ENCODE data around the gene RALGAPA2. TPM values are rescaled to one million over a fixed set of nuclear protein-coding genes. Genes with fewer than 3 reads are reported as not detected.

RALGAPA2 gene
- polyA plus RNA-seq, 1 of the 3 experiments (the other 2 are of a cell fraction) = 1.0 TPM

DNA sequence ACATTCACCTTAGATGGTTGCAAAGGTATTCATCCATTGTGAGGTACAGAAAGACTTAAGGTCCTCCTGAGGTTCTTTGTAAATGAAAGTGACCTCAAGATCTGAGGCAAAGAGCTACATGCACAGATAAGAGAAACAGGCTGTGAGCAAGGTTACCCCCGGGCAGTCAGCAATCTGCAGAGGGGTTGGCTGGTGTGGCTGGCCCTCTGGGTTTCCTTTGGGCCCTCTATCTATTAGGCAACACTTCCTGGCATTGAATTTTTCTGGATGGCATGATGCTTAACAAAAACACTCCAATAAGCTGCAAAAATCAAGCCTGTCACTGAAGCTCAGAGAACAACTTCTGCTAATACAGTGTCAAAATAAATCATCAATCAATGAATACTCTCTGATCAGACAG is 48.9 kb upstream of the RALGAPA2 start:
- Histone ChIP-seq H3K9me2 (no peaks in the 10 kb centered on the region), H3K4me1 (ENCODE audit: control insufficient read depth in 1 of 2, insufficient read depth in 2 of 2, low read depth in 1 of 2, low read length in 1 of 2) (no peaks in the 10 kb centered on the region), H3K9me3 (no peaks in the 10 kb centered on the region), H3K79me2 (ENCODE audit: insufficient read depth) (no peaks in the 10 kb centered on the region), H3K4me3 (ENCODE audit: low read depth in 2 of 2, low read length in 1 of 2) (no peak overlapping the region), H3K36me3 (replicated peaks in 1 of 2; ENCODE audit: control insufficient read depth in 1 of 2, insufficient read depth in 2 of 2, low read length in 1 of 2) (no peaks in the 10 kb centered on the region), H2AFZ (ENCODE audit: low read depth) (no peak overlapping the region), H3K4me2 (no peak overlapping the region), H4K20me1 (ENCODE audit: insufficient read depth) (no peaks in the 10 kb centered on the region), H3F3A (replicated peaks; ENCODE audit: insufficient read depth) (no peaks in the 10 kb centered on the region), H3K27ac (ENCODE audit: low read depth in 2 of 2, low read length in 1 of 2) (no peak overlapping the region), H3K27me3 (ENCODE audit: insufficient read depth) (no peaks in the 10 kb centered on the region; the same call in 1 of the 2 replicates), H3K9ac (no peak overlapping the region)
- 0% methylated on average over 1 of the region's 1 CpG for WGBS (ENCODE audit: low lambda C conversion rate)
- CTCF ChIA-PET = interaction anchor here (1.5 kb wide), 1 partner anchor 64 kb away, joined by 4 read pairs; no protein-coding TSS in a partner anchor
- DNase-seq = no peak
- TF ChIP-seq TEAD4 (IDR thresholded peaks at IDR 0.05; ENCODE audit: borderline replicate concordance, insufficient read depth) (no peak), FOXM1 (IDR thresholded peaks at IDR 0.05; ENCODE audit: low read depth) (no peak), FOXJ3 (CRISPR knock-in tag; IDR thresholded peaks at IDR 0.05) (no peak), YY1 (IDR thresholded peaks at IDR 0.05; ENCODE audit: low read depth) (no peak), NRF1 (IDR thresholded peaks at IDR 0.05; ENCODE audit: low read depth, low read length) (no peak), RAD21 (IDR thresholded peaks at IDR 0.05; ENCODE audit: low read length) (no peak), NFIC (IDR thresholded peaks at IDR 0.05; ENCODE audit: borderline replicate concordance) (no peak), CHD2 (IDR thresholded peaks at IDR 0.05; ENCODE audit: low read length, partially characterized antibody) (no peak), GATA2 (CRISPR knock-in tag; IDR thresholded peaks at IDR 0.05) (no peak), RCOR1 (IDR thresholded peaks at IDR 0.05; ENCODE audit: low read length) (no peak), GABPA (IDR thresholded peaks at IDR 0.05; ENCODE audit: low read depth) (no peak)
- TF ChIP-seq, protein P1, sequence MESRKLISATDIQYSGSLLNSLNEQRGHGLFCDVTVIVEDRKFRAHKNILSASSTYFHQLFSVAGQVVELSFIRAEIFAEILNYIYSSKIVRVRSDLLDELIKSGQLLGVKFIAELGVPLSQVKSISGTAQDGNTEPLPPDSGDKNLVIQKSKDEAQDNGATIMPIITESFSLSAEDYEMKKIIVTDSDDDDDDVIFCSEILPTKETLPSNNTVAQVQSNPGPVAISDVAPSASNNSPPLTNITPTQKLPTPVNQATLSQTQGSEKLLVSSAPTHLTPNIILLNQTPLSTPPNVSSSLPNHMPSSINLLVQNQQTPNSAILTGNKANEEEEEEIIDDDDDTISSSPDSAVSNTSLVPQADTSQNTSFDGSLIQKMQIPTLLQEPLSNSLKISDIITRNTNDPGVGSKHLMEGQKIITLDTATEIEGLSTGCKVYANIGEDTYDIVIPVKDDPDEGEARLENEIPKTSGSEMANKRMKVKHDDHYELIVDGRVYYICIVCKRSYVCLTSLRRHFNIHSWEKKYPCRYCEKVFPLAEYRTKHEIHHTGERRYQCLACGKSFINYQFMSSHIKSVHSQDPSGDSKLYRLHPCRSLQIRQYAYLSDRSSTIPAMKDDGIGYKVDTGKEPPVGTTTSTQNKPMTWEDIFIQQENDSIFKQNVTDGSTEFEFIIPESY (IDR thresholded peaks at IDR 0.05; ENCODE audit: borderline replicate concordance, low read depth) = no peak
- POLR2A ChIA-PET = no interaction called here

DNA sequence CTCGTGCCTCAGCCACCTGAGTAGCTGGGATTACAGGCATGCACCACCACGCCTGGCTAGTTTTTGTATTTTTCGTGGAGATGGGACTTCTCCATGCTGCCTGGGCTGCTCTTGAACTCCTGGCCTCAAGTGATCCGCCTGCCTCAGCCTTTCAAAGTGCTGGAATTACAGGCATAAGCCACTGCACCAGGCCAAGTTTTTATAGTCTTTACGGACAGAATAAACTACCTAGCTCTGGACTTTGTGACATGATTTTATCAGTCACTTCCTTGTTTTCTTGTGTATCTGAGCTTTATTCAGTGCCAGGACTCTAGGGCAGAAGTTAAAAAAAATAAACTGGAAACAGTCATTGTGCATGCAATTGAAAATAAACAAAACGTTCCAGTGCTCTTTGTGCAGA is 46.7 kb upstream of the RALGAPA2 start:
- Histone ChIP-seq H3K79me2 (ENCODE audit: insufficient read depth) (no peaks in the 10 kb centered on the region), H3K9me2 (no peaks in the 10 kb centered on the region), H3K36me3 (replicated peaks in 1 of 2; ENCODE audit: control insufficient read depth in 1 of 2, insufficient read depth in 2 of 2, low read length in 1 of 2) (no peaks in the 10 kb centered on the region), H3K4me3 (ENCODE audit: low read depth in 2 of 2, low read length in 1 of 2) (no peak overlapping the region), H3K9ac (no peak overlapping the region), H3F3A (replicated peaks; ENCODE audit: insufficient read depth) (no peaks in the 10 kb centered on the region), H3K9me3 (no peaks in the 10 kb centered on the region), H4K20me1 (ENCODE audit: insufficient read depth) (no peaks in the 10 kb centered on the region), H2AFZ (ENCODE audit: low read depth) (no peak overlapping the region), H3K27me3 (ENCODE audit: insufficient read depth) (peaks cover 6% of the 10 kb centered on the region; the same call in 1 of the 2 replicates), H3K27ac (ENCODE audit: low read depth in 2 of 2, low read length in 1 of 2) (no peak overlapping the region), H3K4me2 (no peak overlapping the region), H3K4me1 (ENCODE audit: control insufficient read depth in 1 of 2, insufficient read depth in 2 of 2, low read depth in 1 of 2, low read length in 1 of 2) (no peaks in the 10 kb centered on the region)
- no peak for DNase-seq
- TF ChIP-seq TEAD4 (IDR thresholded peaks at IDR 0.05; ENCODE audit: borderline replicate concordance, insufficient read depth) = no peak
- TF ChIP-seq, protein P2, sequence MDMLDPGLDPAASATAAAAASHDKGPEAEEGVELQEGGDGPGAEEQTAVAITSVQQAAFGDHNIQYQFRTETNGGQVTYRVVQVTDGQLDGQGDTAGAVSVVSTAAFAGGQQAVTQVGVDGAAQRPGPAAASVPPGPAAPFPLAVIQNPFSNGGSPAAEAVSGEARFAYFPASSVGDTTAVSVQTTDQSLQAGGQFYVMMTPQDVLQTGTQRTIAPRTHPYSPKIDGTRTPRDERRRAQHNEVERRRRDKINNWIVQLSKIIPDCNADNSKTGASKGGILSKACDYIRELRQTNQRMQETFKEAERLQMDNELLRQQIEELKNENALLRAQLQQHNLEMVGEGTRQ (IDR thresholded peaks at IDR 0.05; ENCODE audit: borderline replicate concordance, low read depth, low read length) = no peak
- TF ChIP-seq RCOR1 (IDR thresholded peaks at IDR 0.05; ENCODE audit: low read length) = no peak
- TF ChIP-seq GATA2 (CRISPR knock-in tag; IDR thresholded peaks at IDR 0.05) = no peak
- no peak for TF ChIP-seq GABPA (IDR thresholded peaks at IDR 0.05; ENCODE audit: low read depth)
- TF ChIP-seq, protein P3, sequence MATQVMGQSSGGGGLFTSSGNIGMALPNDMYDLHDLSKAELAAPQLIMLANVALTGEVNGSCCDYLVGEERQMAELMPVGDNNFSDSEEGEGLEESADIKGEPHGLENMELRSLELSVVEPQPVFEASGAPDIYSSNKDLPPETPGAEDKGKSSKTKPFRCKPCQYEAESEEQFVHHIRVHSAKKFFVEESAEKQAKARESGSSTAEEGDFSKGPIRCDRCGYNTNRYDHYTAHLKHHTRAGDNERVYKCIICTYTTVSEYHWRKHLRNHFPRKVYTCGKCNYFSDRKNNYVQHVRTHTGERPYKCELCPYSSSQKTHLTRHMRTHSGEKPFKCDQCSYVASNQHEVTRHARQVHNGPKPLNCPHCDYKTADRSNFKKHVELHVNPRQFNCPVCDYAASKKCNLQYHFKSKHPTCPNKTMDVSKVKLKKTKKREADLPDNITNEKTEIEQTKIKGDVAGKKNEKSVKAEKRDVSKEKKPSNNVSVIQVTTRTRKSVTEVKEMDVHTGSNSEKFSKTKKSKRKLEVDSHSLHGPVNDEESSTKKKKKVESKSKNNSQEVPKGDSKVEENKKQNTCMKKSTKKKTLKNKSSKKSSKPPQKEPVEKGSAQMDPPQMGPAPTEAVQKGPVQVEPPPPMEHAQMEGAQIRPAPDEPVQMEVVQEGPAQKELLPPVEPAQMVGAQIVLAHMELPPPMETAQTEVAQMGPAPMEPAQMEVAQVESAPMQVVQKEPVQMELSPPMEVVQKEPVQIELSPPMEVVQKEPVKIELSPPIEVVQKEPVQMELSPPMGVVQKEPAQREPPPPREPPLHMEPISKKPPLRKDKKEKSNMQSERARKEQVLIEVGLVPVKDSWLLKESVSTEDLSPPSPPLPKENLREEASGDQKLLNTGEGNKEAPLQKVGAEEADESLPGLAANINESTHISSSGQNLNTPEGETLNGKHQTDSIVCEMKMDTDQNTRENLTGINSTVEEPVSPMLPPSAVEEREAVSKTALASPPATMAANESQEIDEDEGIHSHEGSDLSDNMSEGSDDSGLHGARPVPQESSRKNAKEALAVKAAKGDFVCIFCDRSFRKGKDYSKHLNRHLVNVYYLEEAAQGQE (IDR thresholded peaks at IDR 0.05; ENCODE audit: low read depth, low read length) = no peak
- no peak for TF ChIP-seq FOXJ3 (CRISPR knock-in tag; IDR thresholded peaks at IDR 0.05)
- TF ChIP-seq, protein P4, sequence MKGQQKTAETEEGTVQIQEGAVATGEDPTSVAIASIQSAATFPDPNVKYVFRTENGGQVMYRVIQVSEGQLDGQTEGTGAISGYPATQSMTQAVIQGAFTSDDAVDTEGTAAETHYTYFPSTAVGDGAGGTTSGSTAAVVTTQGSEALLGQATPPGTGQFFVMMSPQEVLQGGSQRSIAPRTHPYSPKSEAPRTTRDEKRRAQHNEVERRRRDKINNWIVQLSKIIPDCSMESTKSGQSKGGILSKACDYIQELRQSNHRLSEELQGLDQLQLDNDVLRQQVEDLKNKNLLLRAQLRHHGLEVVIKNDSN (IDR thresholded peaks at IDR 0.05; ENCODE audit: borderline replicate concordance, low read depth) = no peak
- TF ChIP-seq CHD2 (IDR thresholded peaks at IDR 0.05; ENCODE audit: low read length, partially characterized antibody) = no peak
- TF ChIP-seq JUND (IDR thresholded peaks at IDR 0.05) = no peak
- no peak for TF ChIP-seq EP300 (IDR thresholded peaks at IDR 0.05; ENCODE audit: borderline replicate concordance in 1 of 2, low read depth in 1 of 2, low read length in 1 of 2)
- no peak for TF ChIP-seq TAF1 (IDR thresholded peaks at IDR 0.05; ENCODE audit: borderline replicate concordance, low read depth, low read length)
- TF ChIP-seq, protein P5, sequence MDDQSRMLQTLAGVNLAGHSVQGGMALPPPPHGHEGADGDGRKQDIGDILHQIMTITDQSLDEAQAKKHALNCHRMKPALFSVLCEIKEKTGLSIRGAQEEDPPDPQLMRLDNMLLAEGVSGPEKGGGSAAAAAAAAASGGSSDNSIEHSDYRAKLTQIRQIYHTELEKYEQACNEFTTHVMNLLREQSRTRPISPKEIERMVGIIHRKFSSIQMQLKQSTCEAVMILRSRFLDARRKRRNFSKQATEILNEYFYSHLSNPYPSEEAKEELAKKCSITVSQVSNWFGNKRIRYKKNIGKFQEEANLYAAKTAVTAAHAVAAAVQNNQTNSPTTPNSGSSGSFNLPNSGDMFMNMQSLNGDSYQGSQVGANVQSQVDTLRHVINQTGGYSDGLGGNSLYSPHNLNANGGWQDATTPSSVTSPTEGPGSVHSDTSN (IDR thresholded peaks at IDR 0.05) = no peak
- TF ChIP-seq TCF12 (IDR thresholded peaks at IDR 0.05) = no peak
- 6% methylated on average over 6 of the region's 6 CpGs for WGBS (ENCODE audit: low lambda C conversion rate)
- ChIA-PET POLR2A (no interaction called here), CTCF (no interaction called here)
